Central memory CD8-positive, alpha-beta T cell (primary cell): ENCODE results near the gene SLC43A1.

ENCODE experiments used
- ATAC-seq: fragments of 150-1000 bp; cut with Tn5 transposase; replicated peaks from 2 replicates; pipeline ENCODE4 v1.10.0; 2022; ENCODE audit warnings: mild to moderate bottlenecking, moderate FRiP score, moderate number of reproducible peaks; ENCODE audit not compliant: poor library complexity, severe bottlenecking; ENCODE audit errors: extremely low read depth
- DNase-seq, 2 donors: peaks; one replicate each; pipeline ENCODE4 v3.0.0; 2021; ENCODE audit warnings: low spot score in 2 of 2
- H3K27ac Mint-ChIP-seq: one replicate; pipeline ENCODE4 v1.8.0; 2022; ENCODE audit warnings: low read depth, mild to moderate bottlenecking, moderate library complexity, mixed read lengths
- H3K27me3 Mint-ChIP-seq: one replicate; pipeline ENCODE4 v1.8.0; 2022; ENCODE audit warnings: mixed read lengths
- H3K36me3 Mint-ChIP-seq: one replicate; pipeline ENCODE4 v1.8.0; 2022; ENCODE audit warnings: mild to moderate bottlenecking, moderate library complexity, mixed read lengths; ENCODE audit not compliant: insufficient read depth
- H3K4me1 Mint-ChIP-seq: one replicate; pipeline ENCODE4 v1.8.0; 2022; ENCODE audit warnings: mixed read lengths
- H3K4me3 Mint-ChIP-seq: one replicate; pipeline ENCODE4 v1.8.0; 2022; ENCODE audit warnings: mild to moderate bottlenecking, moderate library complexity, mixed read lengths
- H3K9me3 Mint-ChIP-seq: one replicate; pipeline ENCODE4 v1.8.0; 2022; ENCODE audit warnings: mixed read lengths

Gene SLC43A1

DNA sequence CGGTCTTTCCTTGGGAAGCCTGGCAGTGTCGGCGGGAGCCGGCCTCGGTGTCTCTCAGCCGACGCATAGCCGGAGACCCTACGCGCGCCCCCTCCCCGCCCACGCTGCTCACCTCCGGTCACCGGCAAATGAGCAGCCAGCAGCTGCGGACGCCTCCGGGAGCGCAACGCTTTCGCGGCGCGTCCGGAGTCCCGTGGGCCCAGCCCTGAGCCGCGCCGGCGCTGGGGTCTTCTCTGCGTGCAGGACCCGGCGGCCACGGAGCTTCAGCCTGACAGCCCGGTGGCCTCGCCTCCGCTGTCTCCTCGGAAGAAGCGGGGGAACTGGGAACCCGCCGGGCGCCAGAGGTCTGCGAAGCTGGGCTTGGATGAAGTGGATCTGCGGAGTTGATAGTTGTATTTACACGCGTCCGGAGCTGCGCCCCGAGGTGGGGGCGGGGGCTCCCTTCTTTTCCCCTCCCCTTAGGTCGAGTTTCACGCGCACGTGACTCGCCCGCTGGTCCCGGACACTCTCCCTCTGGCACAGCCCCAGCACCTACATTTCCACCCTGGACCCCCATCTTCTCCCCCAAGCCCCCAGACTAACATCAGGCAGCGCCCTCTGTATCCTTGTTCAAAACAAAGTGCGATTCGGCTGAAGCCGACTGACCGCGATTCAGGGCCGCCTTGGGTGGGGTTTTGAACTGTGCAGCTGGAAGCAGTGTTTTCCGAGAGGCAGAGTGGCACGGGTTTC is at the start of gene SLC43A1:
TSS of gene SLC43A1 (minus strand) at position 371 of the 729 bp plus-strand sequence. CDS start 1,591 bp downstream, outside the sequence.
- DNase-seq (no peak), ATAC-seq (peak; percentile 16)
- Mint-ChIP-seq H3K36me3 (peaks cover 4% of the 10 kb centered on the region), H3K4me3 (peak within 1 kb of the TSS; percentile 99), H3K27me3 (no peaks in the 10 kb centered on the region), H3K9me3 (no peaks in the 10 kb centered on the region), H3K27ac (peak within 1 kb of the TSS; percentile 95), H3K4me1 (peaks cover 27% of the 10 kb centered on the region)

DNA sequence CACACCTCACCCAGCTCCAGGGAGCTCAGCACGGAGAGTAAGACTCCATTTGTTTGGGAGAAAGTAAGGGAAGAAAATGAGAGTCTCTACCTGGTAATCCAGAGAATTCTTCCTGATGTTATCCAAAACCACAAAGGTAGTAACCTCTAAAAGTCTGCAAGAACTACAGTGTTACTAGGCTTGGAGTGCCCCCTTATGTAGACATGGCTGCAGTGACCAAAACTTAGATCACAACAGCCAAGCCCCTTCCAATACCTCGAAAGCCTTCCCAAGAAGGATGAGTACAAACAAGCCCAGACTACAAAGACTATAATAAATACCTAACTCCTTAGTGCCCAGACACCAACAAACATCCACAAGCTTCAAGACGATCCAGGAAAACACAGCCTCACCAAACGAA is 47.1 kb upstream of the SLC43A1 start:
- Mint-ChIP-seq H3K36me3 (peaks cover 44% of the 10 kb centered on the region), H3K4me1 (peaks cover 59% of the 10 kb centered on the region), H3K4me3 (no peak overlapping the region), H3K27ac (peak overlapping the region; percentile 96), H3K27me3 (no peaks in the 10 kb centered on the region), H3K9me3 (no peaks in the 10 kb centered on the region)
- no peak for DNase-seq
- no peak for ATAC-seq

DNA sequence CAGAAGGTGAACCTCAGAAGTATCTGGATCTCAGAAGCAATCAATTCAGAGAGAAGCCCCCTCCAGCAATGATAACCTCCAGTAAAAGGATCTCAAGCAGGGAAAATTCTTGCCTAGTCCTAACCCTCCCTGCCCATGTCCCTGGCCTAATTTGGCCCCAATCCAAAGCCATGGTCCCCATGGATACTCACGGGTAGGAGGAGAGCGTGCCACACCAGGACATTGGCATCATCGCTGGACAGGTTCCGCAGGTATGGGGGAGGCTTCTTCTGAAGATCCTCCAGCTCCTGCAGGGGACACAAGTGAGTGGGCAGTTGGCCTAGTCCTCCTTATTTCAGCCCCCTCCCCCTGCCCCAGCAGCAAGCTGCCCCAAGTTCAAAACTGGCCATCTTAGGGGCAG is 44.6 kb upstream of the SLC43A1 start:
- H3K4me1 Mint-ChIP-seq, result peaks cover 40% of the 10 kb centered on the region
- peaks cover 59% of the 10 kb centered on the region for H3K36me3 Mint-ChIP-seq
- H3K27ac Mint-ChIP-seq, result peak overlapping the region; percentile 46
- H3K9me3 Mint-ChIP-seq, result no peaks in the 10 kb centered on the region
- ATAC-seq, result no peak
- no peak overlapping the region for H3K4me3 Mint-ChIP-seq
- no peak for DNase-seq
- H3K27me3 Mint-ChIP-seq, result no peaks in the 10 kb centered on the region

DNA sequence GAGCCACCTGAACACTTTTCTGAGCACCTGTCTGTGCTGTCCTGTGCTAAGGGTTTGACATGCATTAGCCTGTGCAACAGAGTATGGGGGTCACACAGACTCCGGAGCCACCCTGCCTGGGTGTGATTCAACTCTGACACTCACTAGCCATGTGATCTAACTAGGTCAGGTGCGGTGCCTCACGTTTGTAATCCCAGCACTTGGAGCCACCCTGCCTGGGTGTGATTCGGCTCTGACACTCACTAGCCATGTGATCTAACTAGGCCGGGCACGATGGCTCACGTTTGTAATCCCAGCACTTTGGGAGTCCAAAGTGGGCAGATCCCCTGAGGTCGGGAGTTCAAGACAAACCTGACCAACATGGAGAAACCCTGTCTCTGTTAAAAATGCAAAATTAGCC is 40.5 kb upstream of the SLC43A1 start:
- Mint-ChIP-seq H3K27ac (no peak overlapping the region), H3K4me3 (no peak overlapping the region), H3K27me3 (no peaks in the 10 kb centered on the region), H3K36me3 (peaks cover 76% of the 10 kb centered on the region), H3K4me1 (peaks cover 4% of the 10 kb centered on the region), H3K9me3 (no peaks in the 10 kb centered on the region)
- DNase-seq (no peak), ATAC-seq (no peak)

DNA sequence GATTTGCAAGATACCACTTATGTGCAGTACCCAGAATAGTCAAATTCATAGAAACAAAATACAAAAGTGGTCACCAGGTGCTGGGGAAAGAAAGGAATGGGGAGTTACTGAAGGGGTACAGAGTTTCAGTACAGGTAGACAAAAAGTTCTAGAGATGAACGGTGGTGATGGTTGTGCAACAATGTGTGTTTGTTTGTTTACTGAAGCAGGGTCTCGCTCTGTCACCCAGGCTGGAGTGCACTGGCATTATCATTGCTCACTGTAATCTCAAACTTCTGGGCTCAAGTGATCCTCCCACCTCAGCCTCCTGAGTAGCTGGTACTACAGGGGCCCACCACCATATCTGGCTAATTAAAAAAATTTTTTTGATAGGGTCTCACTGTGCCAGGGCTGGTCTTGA is 39.9 kb upstream of the SLC43A1 start:
- DNase-seq (no peak), ATAC-seq (no peak)
- Mint-ChIP-seq H3K4me1 (no peaks in the 10 kb centered on the region), H3K4me3 (no peak overlapping the region), H3K9me3 (no peaks in the 10 kb centered on the region), H3K27ac (no peak overlapping the region), H3K27me3 (no peaks in the 10 kb centered on the region), H3K36me3 (peaks cover 76% of the 10 kb centered on the region)

DNA sequence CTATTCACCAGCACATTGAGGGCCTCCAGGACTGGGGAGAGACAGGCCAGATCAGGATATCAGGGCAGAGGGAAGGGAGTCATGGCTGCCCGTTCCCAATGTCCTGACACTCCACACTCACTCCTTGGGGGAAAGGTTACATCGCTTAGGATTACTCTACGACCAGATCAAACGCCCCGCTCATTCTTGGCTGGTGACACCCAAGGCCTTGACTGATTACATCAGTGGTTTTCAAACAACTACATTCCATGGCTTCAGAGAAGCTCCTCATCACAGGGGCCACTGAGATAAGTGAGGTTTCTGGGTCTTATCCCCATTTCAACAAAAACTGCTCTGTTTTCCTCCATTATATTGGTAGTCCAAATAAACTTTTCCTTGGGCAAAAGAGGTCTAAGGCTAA is 37.0 kb upstream of the SLC43A1 start:
- Mint-ChIP-seq H3K4me3 (no peak overlapping the region), H3K36me3 (peaks cover 63% of the 10 kb centered on the region), H3K27ac (no peak overlapping the region), H3K4me1 (peaks cover 5% of the 10 kb centered on the region), H3K27me3 (no peaks in the 10 kb centered on the region), H3K9me3 (no peaks in the 10 kb centered on the region)
- ATAC-seq, result no peak
- no peak for DNase-seq

DNA sequence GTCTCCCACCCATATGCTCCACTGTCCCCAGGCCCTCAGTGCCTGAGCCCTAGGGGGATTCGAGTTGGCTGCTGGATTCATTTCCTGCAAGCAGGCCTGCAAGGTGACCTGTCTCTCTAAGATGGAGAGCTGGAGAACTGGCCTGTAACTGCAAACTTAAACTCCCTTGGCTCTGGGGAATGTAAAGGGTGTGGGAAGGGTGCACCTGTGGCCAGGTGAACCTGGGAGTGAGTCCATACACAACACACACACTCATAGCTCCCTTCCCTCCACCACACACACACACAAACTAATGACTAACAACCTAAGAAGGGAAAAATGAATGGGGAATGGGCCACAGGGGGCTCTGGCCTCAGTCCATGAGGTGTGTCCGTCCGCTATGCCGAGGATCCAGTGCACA is 36.4 kb upstream of the SLC43A1 start:
- peaks cover 57% of the 10 kb centered on the region for H3K36me3 Mint-ChIP-seq
- ATAC-seq (no peak), DNase-seq (no peak)
- H3K27ac Mint-ChIP-seq, result no peak overlapping the region
- H3K4me3 Mint-ChIP-seq, result no peak overlapping the region
- no peaks in the 10 kb centered on the region for H3K27me3 Mint-ChIP-seq
- H3K4me1 Mint-ChIP-seq, result peaks cover 10% of the 10 kb centered on the region
- no peaks in the 10 kb centered on the region for H3K9me3 Mint-ChIP-seq

DNA sequence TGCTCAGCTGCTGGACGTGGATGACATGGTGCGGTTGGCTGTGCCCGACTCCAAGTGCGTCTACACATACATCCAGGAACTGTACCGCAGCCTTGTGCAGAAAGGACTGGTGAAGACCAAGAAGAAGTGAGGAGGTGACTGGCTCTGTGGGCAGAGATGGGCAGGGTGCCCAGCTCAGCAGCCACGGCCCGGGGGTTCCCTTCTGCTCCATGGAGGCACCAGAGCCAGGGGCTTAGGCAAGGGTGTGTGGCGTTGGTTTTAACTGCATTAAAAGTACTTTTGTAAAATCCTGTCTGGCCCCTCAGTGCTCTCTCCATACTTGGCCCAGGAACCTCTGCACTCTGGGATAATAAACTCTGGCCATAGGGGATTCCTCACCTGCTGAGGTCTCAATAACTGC is 34.5 kb upstream of the SLC43A1 start:
- Mint-ChIP-seq H3K4me3 (no peak overlapping the region), H3K27me3 (no peaks in the 10 kb centered on the region), H3K4me1 (peaks cover 11% of the 10 kb centered on the region), H3K36me3 (peaks cover 43% of the 10 kb centered on the region), H3K27ac (peak overlapping the region; percentile 95), H3K9me3 (no peaks in the 10 kb centered on the region)
- no peak for ATAC-seq
- no peak for DNase-seq

DNA sequence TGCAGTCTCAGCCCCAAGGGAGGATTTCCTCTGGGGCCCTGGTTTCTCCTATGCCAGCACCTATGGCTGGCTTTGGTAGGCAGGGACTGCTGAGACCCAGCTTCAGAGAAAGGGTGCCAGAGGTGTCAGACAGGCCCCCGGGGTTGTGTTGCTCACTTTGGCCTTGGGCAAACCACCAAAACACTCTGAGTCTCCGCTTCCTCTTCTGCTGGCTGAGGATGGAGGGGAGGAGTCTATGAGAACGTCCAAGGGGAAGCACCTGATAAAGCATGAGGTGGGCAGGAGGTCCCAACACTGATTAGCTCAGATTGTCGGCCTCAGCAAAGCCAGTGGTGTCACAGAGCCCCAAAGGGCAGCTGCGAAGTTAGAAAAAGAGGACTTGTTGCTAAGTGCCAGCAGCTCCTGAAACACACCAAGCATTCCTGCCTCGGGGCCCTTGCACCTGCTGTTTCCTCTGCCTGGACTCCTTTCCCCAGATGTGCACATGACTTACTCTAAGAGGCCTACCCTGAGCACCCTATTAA is 32.4 kb upstream of the SLC43A1 start:
- peak overlapping the region; percentile 95 for H3K27ac Mint-ChIP-seq
- peaks cover 24% of the 10 kb centered on the region for H3K36me3 Mint-ChIP-seq
- H3K27me3 Mint-ChIP-seq, result no peaks in the 10 kb centered on the region
- ATAC-seq, result peak; percentile 91
- H3K9me3 Mint-ChIP-seq, result no peaks in the 10 kb centered on the region
- peak in 1 of 2 donors; percentile 43 for DNase-seq
- peak overlapping the region; percentile 34 for H3K4me3 Mint-ChIP-seq
- peaks cover 11% of the 10 kb centered on the region for H3K4me1 Mint-ChIP-seq

DNA sequence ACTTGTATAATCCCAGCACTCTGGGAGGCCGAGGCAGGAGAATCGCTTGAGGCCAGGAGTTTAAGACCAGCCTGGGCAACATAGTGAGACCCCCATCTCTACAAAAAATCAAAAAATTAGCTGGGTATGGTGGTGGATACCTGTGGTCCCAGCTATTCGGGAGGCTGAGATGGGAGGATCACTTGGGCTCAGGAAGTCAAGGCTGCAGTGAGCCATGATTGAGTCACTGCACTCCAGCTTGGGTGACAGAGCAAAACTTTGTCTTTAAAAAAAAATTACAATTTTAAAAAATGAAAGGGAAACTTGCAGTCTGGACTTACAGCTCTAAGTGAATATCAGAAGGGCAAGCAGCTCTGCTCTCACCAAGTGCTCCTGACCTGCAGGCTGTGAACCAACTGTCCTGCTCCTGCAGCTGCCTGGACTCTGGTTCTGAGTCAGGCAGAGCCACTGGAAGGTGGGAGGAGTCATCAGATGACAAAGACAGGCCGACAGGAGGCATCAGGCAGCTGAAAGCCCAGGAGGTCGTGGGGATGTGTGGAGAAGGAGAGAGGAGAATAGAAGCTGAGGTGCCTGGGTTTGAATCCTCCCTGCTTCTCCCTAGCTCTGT is 31.5 kb upstream of the SLC43A1 start:
- Mint-ChIP-seq H3K27ac (peak overlapping the region; percentile 95), H3K36me3 (peaks cover 16% of the 10 kb centered on the region), H3K4me1 (peaks cover 11% of the 10 kb centered on the region), H3K9me3 (no peaks in the 10 kb centered on the region), H3K27me3 (no peaks in the 10 kb centered on the region), H3K4me3 (peak overlapping the region; percentile 34)
- DNase-seq (no peak), ATAC-seq (no peak)

DNA sequence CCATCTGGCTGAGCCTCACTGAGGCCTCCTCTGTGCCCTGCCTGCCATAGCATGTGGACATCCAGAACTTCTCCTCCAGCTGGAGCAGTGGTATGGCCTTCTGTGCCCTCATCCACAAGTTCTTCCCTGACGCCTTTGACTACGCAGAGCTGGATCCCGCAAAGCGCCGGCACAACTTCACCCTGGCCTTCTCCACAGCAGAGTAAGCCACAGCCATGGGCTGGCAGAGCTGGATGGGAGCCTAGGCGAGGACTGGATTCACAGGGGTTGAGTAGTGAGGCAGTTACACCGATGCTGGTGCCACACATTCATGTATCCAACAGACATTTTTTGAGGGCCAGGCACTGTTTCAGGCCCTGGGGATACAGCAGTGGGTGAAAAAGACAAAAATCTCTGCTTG is 30.9 kb upstream of the SLC43A1 start:
- Mint-ChIP-seq H3K27ac (peak overlapping the region; percentile 95), H3K27me3 (no peaks in the 10 kb centered on the region), H3K4me1 (peaks cover 11% of the 10 kb centered on the region), H3K36me3 (peaks cover 15% of the 10 kb centered on the region), H3K4me3 (no peak overlapping the region), H3K9me3 (no peaks in the 10 kb centered on the region)
- no peak for ATAC-seq
- DNase-seq, result no peak

DNA sequence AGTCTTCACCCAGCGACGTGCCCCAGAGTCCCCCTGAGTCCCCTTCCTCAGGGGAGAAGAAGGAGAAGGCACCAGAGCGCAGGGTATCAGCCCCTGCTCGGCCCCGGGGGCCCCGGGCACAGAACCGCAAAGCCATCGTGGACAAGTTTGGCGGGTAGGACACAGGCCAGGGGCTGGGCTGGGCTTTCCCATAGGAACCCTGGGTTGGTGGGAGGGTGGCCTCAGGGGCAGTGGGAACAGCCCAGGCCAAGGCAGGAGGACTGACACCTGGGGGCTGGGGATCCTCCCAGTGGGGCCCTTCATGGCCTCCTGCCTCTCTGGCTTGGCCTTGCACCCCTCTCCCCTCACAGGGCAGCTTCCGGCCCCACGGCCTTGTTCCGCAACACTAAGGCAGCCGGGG is 30.4 kb upstream of the SLC43A1 start:
- H3K4me1 Mint-ChIP-seq, result peaks cover 11% of the 10 kb centered on the region

DNA sequence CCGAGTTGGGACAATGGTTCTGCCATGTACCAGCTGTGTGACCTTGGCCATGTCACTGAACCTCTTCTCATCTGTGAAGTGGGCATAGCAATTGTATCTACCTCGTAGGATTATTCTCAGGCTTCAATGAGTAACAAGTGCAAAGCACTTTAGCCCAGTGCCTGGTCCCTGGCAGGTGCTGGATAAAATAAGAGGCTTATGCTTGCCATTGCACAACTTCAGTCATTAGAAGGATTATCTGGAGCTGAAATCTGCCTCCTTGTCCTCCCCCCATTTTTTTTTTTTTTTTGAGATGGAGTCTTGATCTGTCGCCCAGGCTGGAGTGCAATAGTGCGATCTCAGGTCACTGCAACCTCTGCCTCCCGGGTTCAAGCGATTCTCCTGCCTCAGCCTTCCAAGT is 29.1 kb upstream of the SLC43A1 start:
- Mint-ChIP-seq H3K36me3 (peaks cover 9% of the 10 kb centered on the region), H3K4me3 (no peak overlapping the region), H3K4me1 (peaks cover 11% of the 10 kb centered on the region), H3K27ac (no peak overlapping the region), H3K27me3 (no peaks in the 10 kb centered on the region), H3K9me3 (no peaks in the 10 kb centered on the region)
- DNase-seq (no peak), ATAC-seq (no peak)

More for the DNA sequence above, 30.4 kb upstream of the SLC43A1 start:
- DNase-seq (no peak), ATAC-seq (no peak)
- Mint-ChIP-seq H3K27me3 (no peaks in the 10 kb centered on the region), H3K9me3 (no peaks in the 10 kb centered on the region), H3K36me3 (peaks cover 15% of the 10 kb centered on the region), H3K4me3 (no peak overlapping the region), H3K27ac (no peak overlapping the region)
